ENCODE results near the gene TTC7B.

TTC7B gene

DNA sequence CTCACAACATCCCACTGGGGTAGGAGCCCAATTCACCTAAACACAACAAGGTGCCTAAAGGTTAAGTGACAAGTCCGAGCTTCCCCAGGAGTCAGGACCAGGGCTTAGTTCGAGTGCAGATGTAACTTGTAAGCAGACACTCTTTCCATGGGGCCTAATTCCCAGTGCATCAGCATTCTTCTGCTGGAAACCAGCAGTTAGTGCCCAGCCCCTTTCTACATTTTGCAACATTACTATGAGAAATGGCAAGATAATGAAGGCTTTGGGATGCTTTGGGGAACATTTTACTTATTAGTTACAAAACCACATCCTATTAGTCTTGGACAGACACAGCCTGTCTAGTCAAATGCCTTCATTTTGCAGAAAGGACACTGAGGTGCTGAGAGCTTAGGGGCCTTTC, 239.6 kb downstream of the TTC7B start:
- DNase-seq (ENCODE audit: low spot score), result no peak

DNA sequence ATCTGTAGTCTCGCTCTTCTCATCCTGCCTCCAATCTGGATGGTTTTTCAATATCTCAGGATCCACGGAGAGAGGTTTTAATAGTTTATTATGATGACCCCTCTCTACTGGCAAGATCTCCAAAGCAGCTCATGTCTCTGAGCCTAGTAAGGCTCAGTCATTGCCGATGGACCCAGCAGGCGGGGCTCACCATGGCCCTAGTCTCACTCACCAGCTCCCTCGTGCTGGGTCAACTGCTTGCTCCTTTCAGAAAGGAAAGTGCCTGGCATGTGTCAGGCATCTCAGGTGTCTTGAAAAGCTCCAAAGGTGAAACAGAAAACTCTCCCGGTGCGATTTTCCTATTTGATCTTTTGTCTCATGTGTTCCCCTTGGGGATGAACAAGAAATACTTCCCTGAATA, 240.4 kb downstream of the TTC7B start:
- DNase-seq (ENCODE audit: low spot score), result no peak

DNA sequence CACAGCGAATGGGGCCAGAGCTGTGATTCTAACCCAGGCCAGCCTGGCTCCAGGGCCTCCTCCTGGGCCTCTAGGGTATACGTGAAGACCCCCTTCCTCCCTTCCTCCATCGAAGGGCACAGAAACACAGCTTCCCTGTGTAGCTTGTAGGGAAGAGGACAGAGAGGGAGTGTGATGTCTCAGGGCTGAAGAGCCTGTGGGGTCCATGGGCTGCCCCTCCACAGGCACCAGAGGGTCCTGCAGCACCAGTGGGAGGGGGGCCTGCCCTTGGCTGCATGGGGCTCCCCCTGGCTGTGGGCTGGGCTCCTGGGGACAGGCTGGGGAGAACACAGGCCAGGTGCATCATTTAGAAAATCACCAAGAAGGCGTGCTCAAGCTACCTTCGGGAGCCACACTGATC, 240.9 kb downstream of the TTC7B start:
- DNase-seq (ENCODE audit: low spot score), result no peak

DNA sequence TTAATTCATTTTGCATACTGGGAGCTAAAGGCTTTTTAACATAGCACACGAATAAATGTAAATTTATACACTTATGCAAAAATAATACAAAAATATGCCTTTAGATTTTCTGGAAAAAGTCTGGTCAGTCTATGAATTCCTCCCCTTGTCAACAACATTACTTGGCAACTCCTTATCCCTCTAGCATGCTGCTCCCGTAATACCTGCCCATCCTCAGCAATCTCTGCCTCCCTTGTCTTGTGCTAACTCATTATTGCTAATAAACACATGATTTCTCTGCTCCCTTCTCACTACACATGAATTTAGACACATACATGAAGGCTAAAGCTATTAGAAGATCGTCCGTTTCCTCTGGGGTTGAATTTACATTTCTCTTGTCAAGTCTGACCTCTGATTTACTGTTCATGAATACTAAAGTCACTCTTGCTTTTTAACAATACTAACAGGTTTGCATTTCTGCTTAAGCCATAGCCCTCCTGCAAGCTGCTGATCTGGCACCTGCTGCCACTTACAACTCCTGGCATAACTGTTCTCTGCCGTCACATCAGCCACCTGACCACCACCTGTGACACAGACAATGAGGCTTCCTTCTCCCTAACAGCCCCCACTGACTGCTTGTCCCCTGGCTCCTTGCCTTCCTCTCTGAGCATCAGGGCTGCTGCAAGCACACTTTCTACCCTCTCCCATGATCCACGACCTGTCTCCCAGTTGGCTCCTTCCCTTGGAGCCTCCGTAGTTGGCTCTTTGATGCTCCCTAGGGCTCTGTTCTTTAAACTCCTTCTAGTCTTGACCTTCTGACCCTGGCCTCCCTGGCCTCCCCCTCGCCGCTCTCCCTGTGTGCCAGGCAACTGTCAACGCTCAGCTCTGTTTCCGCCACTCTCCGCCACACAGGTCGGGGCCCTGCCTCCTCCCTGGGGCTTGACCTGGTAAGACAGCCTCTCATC, 241.8 kb downstream of the TTC7B start:
- DNase-seq (ENCODE audit: low spot score), result no peak

DNA sequence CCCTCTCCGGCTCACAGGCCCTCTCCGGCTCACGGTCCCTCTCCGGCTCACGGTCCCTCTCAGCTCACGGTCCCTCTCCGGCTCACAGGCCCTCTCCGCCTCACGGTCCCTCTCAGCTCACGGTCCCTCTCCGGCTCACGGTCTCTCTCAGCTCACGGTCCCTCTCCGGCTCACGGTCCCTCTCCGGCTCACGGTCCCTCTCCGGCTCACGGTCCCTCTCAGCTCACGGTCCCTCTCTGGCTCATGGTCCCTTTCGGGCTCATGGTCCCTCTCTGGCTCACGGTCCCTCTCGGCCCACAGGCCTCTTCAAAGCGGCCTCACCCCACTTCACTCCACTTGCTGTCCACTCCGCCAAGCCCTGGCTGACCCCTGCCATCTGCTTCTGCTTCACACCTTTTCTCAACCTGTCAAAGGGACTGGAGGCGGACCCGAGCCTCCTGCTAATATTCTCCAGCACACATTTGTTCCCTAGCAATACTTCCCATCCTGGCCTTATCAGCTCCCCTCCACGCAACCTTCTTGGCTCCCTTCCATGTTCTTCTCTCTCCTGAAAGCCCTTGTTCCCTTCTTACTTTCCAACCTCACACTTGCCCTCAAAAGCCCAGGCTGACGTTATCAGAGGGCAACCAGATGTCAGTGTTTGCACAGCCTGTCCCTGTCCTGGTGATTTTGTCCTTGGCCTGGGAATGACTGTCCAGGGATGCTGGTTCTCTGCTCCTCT, 242.7 kb downstream of the TTC7B start:
- no peak for DNase-seq (ENCODE audit: low spot score)

DNA sequence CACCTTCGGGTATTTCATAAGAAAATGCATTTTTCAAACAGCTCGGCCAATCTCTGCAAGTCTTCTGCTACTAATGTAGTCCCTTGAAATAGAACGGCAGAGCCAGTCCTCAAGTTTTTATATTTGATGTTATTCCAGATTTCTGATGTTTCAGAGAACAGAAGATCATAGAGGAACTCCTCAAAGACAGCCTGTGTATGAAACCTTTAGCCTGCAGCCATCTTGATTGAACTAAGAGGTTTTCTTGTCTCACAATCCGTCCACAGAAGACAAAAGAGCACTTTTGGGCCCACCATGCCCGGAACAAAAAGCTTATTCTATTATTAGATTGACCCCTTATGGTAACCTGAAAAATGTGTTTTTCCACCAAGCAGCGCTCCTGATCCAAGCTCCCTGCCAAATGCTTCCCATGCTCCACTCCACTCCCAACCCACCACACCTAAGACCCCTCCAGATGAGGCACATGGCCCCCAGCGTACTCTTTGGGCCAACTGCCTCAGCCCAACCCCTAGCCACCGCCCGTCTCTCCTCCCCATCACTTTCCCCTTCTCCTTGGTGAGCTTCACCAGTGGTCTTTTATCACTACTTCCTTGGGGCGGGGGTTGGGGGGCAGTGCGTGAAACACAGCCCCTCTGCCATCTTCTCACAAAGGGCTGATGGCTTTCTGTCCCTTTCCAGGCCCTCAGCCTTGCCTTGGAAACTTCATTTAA, 243.6 kb downstream of the TTC7B start:
- DNase-seq (ENCODE audit: low spot score), result no peak

DNA sequence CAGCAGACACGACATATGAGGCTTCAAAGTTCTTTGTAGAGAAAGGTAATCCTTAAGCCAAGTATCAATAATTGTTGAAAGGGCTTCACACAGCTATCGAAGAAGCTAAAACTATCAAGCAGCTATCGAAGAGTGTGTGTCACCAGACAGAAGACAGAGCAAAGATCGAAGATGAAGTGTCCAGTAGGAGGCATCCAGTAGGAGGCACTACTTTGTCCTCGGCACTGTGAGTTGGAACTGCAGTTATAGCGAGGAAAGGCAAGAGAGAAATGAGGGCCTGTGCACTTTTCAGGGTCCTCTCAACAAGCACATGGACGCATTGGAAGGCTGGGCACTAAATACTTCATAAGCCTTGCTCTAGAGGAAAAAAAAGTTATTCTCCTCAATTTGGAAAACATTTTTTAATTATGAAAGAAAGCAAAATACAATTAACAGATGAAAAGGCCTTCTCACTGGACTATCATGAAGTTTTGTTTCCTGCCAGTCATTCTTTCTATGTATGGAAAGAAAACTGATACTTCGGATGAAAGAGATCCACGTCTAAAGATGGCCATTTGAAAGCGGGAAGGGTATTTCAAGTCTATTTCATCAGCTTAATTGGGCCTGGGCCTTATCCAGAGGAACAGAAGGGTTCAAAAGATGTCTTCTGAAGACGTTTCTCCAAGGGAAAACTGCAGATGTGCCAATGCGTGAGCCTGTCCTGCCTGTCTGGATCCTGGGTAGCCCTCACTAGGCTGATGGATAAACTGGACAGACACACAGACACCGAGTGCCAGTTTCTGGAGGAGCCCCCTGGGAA, 244.9 kb downstream of the TTC7B start:
- DNase-seq (ENCODE audit: low spot score), result no peak

DNA sequence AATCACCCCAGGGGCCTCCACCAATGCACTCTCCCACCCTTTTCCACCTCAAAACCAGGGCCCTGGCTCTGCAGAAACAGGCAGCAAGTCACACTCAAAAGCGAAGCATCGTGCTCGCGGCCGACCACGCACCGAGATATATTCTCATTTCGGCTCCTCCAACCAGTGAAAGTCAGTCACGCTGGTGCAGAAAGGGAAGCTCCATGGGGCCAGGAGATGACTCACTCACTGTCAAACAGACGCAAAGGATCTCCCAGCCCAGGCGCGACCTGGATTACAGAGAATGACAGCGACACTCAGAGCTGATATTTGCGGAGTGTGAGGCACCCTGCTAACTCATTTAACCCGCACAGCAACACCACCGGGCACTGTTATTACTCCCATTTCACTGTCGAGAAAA, 245.8 kb downstream of the TTC7B start:
- no peak for DNase-seq (ENCODE audit: low spot score)

DNA sequence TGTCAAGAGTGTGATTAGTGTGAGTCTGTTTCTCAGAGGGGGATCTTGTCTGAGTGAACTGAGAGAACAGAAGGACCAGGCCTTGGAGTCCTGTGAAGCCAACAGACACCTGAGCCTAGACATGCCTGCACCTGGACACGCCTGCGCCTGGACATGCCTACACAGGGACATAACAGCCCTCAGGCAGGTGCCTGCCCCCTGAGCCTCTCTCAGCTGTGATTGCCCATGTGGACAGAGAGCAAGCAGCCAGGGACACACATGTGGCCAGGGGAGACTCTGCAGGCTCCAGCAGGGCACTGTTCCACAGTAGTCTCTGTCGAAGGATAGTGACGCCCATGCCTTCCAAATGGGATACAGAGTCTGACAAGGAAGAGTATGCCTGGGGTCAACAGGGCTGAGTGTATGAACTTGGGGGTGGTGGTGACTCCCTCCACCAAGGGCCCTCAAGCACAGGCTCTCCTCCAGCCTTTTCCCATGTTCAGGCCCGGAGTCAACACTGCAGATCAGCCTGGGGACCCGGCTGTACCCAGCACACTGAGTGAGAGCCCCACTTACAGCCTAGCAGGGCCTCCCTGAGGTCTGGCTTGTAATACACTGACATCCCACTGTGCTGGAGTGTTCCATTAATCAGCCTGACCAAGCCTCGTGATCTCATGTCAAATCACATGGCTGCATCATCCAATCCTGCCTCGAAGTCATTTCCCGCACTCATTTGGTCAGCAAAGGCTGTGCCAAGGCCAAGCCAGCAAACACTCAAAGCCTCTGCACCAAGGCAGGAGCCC, 246.4 kb downstream of the TTC7B start:
- no peak for DNase-seq (ENCODE audit: low spot score)

DNA sequence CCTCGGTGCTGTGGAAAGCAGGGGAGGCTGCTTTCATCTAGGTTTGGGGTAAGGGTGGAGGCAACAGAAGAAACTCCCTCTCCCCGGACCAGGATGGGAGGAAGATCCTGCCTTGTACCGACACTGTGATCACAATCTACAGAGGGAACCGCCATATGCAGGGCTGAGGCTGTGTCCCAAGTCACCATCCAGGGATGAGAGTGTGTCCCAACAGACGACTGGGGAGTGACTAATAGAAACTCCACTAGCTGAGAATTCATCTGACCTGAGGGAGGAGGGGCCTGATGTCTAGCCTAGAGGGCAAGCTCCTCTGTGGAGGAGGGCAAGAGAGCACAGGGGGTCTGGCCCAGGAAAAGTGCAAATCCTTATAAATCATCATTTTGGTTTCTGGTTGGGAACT, 247.0 kb downstream of the TTC7B start:
- DNase-seq (ENCODE audit: low spot score), result no peak

DNA sequence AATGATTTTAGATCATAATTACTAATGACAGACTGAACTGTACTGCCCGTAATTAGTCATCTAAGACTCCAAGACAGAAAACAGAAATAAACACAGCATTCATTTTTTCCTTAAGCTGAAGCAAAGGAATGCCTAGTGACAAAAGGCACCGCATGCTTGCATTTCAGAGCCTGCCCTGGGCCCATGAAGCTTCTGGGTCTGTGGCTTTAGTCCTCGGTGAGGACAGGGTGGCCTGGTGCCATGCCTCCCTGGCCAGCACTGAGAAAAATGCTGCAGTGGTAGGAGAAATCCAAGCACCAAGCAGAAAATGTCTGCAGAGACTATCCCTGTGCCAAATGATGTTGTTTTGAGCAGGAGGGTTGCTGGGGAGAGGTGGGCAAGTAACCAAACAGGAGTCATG, 247.8 kb downstream of the TTC7B start:
- no peak for DNase-seq (ENCODE audit: low spot score)

DNA sequence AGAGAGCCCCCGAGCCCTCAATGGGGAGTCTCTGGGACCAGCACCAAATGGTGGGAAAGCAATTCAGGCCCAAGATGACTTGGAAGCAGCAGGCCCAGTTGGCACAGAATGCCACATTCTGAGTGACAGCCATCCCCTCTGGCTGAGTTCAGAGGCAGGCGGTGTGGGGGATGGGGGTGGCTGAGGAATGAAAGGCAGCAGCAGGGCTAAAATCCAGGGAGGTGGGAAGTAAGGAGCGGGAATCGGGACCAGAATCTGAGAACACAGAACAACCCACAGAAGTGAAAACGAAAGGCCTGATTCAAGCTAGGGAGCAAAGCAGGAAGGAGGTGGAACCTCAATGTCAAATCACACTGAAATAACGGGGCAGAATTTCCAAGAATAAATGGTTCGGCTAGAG, 248.2 kb downstream of the TTC7B start:
- no peak for DNase-seq (ENCODE audit: low spot score)

DNA sequence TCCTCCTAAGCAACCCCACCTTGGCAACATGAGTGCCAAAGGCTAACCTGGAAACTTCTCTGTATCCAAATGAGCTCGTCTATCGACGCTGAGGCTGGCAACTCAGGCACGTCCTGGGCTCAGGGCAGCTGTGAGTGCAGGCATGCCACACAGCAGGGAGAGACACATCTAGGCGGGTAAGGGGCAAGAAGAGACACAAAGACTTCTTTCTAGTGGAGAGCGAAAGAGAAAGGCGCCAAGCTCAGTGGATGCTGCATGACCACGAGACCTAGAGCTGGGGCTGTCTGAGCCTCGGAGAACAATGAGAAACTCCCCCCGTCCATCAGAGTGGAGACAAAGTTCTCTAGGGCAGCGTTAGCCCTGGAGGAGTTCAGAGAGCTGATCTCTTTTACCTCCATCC, 249.0 kb downstream of the TTC7B start:
- no peak for DNase-seq (ENCODE audit: low spot score)

DNA sequence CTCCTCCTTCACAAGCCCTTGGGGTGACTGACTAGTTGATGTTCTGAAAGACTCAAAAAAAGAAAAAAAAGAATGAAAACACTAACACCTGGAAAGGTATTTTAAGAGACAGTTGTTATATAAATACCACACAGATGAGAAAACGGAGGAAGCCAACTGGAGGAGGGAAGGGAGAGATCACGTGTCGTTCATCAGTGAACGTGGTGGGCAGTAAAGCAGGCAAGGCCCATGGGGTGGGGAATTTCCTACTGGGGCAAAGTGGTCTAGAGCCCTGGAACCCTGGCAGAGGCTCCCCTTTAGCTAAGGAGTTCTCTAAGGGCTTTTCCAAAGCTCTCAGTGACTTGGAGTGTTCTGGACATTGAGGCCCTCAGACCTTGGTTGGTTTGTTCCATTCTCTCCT, 249.7 kb downstream of the TTC7B start:
- no peak for DNase-seq (ENCODE audit: low spot score)

DNA sequence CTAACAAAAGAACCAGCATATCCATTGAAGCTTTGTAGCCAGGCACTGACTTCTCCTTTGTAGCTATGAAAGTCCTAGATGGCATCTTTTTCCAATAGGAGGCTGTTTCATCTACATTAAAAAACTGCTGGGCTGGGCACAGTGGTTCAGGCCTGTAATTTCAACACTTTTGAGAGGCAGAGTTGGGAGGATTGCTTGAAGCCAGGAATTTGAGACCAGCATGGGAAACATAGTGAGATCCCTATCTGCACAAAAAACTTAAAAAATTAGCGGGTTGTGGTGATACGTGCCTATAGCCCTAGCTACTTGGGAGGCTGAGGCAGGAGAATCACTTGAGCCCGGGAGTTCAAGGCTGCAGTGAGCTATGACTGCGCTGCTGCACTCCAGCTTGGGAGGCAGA, 251.7 kb downstream of the TTC7B start:
- no peak for DNase-seq (ENCODE audit: low spot score)

DNA sequence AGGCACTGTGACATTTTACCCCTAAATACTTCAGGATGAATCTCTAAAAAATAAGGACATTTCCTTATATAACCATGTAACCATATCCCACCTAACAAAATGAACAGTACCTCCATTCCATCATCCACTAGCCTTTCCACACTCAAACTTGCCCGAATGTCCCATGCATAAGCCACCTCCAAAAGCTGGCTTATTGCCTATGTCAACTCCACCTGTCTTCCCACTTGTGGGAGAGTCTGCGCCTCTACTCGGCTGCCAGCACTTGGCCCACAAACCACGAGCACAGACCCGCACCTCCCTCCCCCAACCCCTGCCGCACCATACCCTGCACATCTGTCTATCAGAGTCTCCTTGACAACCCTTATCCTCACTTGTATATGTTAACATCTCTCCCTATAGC, 253.6 kb downstream of the TTC7B start:
- no peak for DNase-seq (ENCODE audit: low spot score)

DNA sequence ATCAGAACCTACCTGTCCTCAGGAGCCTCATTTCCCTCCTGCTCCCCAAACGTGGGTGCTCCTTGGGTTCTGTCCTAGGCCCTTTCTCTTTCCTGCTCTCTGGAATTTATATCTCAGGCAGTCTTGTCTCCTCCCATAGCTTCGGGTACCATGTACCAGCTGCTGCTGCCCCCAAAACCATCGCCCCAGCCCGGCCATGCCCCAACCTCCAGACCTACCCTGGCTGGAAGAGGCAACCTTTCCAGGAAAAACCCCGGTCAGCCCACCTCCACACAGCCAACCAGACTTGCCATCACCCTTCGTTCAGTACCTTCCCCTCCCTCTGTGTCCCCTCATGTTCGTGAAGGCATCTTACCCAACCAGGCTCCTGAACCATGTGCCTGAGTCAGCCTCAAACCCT, 254.3 kb downstream of the TTC7B start:
- no peak for DNase-seq (ENCODE audit: low spot score)

DNA sequence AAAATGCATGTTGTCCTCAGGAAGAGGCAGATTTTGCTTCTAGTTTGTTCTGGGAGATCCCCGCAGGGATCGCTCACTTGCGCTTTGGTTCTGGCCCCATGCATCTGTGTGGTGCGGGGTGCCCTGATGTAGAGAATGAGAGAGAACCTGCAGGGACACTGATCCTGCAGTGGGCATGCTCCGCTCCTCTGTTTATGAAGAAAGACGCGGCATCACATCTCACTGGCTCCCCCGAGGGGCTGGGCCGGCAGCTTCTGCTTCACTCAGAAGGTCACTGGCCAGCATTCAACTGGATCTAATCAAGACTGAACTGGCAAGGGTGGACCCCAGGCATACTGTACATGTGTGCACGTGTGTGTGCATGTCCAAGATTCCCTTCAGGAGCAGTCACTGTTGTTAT, 255.2 kb downstream of the TTC7B start:
- DNase-seq (ENCODE audit: low spot score), result no peak

DNA sequence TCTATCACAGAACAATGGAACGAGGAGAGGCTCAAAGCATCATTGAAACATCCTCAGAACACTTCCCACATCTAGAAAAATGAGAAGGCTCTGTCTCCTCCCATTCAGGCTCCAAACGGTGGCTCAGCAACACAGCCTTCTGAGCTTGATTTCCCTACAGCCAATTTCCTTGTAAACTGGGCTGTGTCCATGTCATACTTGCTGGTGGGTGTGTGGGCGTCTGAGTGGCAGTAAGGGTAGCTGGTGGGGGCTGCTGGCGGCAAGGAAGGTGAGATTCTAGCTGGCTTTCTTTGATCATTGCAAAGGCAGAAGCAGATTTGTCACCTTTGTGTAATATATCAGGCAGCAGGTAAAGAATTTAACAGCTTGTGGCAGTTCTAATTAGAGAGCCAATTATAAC, 255.7 kb downstream of the TTC7B start:
- no peak for DNase-seq (ENCODE audit: low spot score)

DNA sequence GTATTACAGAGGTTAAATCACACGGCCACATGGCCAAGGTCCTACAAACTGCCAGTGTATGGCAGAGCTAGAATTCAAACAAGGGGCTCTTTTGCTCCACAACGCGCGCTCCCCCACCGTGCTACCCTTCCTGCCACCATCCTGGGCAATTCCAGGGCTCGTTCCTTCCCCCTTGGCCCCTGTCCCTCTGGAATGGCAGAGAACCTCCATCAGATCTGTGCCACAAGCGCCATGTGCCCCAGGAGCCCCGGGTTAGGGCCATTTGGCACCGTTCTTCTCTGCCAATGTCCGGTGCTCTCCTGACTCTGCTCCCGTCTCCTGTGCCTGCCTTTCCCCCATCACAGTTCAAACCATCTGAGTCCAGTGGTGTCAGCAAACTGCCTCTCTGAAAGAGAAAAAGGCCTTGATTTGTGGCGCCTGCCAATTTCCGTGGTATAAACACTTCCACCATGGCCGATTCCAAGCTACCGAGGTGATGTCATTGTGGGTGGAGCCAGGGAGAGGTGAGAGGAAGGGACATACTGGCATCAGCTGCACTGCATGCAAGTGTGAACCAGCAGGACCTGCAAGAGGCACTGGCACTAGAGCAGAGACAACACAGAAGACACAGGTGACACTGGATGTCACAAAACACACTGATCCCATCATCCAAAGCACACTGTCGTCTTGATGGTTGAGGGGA, 256.3 kb downstream of the TTC7B start:
- DNase-seq (ENCODE audit: low spot score), result peak; percentile 32
